Measurements from ENCODE around the gene NUDT4.
"Not testable (repeated sequence)": the region's sequence is repeated elsewhere in the genome, so short reads cannot be mapped to it uniquely, and the experiment has no call there.

The NUDT4 gene

GRCh38 chr12:93427779-93428564 is 50.2 kb downstream of the NUDT4 start:
- TF ChIP-seq, protein P1, sequence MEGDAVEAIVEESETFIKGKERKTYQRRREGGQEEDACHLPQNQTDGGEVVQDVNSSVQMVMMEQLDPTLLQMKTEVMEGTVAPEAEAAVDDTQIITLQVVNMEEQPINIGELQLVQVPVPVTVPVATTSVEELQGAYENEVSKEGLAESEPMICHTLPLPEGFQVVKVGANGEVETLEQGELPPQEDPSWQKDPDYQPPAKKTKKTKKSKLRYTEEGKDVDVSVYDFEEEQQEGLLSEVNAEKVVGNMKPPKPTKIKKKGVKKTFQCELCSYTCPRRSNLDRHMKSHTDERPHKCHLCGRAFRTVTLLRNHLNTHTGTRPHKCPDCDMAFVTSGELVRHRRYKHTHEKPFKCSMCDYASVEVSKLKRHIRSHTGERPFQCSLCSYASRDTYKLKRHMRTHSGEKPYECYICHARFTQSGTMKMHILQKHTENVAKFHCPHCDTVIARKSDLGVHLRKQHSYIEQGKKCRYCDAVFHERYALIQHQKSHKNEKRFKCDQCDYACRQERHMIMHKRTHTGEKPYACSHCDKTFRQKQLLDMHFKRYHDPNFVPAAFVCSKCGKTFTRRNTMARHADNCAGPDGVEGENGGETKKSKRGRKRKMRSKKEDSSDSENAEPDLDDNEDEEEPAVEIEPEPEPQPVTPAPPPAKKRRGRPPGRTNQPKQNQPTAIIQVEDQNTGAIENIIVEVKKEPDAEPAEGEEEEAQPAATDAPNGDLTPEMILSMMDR (IDR thresholded peaks at IDR 0.05; ENCODE audit: insufficient read depth, low read length, poor library complexity, severe bottlenecking): no peak
- DNase-seq (ENCODE audit: extremely low read depth, insufficient read length): no peak
- H3K36me3 ChIP-seq (ENCODE audit: control insufficient read depth, insufficient read depth, low read length): no peaks in the 10 kb centered on the region
- H3K4me3 ChIP-seq (replicated peaks; ENCODE audit: low read depth, low read length): no peak overlapping the region
- no peaks in the 10 kb centered on the region for H3K27me3 ChIP-seq (replicated peaks; ENCODE audit: control insufficient read depth, insufficient read depth, low read length)

- no peak for DNase-seq (ENCODE audit: extremely low read depth, insufficient read length)
- Histone ChIP-seq H3K36me3 (ENCODE audit: control insufficient read depth, insufficient read depth, low read length) (no peaks in the 10 kb centered on the region), H3K4me3 (replicated peaks; ENCODE audit: low read depth, low read length) (no peak overlapping the region), H3K27me3 (replicated peaks; ENCODE audit: control insufficient read depth, insufficient read depth, low read length) (no peaks in the 10 kb centered on the region)
- TF ChIP-seq, protein P1 (IDR thresholded peaks at IDR 0.05; ENCODE audit: insufficient read depth, low read length, poor library complexity, severe bottlenecking): no peak
These were observed 51.7 kb downstream of the NUDT4 start for GRCh38 chr12:93429448-93429847.

GRCh38 chr12:93429852-93430251 is 52.1 kb downstream of the NUDT4 start:
- Histone ChIP-seq H3K27me3 (replicated peaks; ENCODE audit: control insufficient read depth, insufficient read depth, low read length) (no peaks in the 10 kb centered on the region), H3K4me3 (replicated peaks; ENCODE audit: low read depth, low read length) (no peak overlapping the region), H3K36me3 (ENCODE audit: control insufficient read depth, insufficient read depth, low read length) (no peaks in the 10 kb centered on the region)
- no peak for DNase-seq (ENCODE audit: extremely low read depth, insufficient read length)
- TF ChIP-seq, protein P1 (IDR thresholded peaks at IDR 0.05; ENCODE audit: insufficient read depth, low read length, poor library complexity, severe bottlenecking): no peak

DNA sequence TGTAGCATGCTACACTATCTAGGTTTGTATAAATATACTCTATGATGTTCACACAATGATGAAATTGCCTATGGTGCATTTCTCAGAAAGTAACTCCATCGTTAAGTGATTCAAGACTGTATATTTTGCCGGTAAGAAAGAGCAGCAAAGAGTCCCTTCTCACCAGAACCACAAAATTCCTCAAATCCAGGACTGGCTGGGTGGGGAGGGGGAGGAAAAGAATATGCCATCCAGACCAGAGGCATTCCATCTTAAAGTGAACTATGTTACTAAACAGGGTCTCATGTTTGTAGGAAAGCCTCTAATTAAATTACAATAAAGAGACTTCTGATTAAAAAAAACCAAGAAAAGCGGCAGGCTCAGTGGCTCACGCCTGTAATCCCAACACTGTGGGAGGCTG is 52.6 kb downstream of the NUDT4 start:
- Histone ChIP-seq H3K36me3 (ENCODE audit: control insufficient read depth, insufficient read depth, low read length) (no peaks in the 10 kb centered on the region), H3K27me3 (replicated peaks; ENCODE audit: control insufficient read depth, insufficient read depth, low read length) (no peaks in the 10 kb centered on the region), H3K4me3 (replicated peaks; ENCODE audit: low read depth, low read length) (no peak overlapping the region)
- no peak for DNase-seq (ENCODE audit: extremely low read depth, insufficient read length)
- TF ChIP-seq, protein P1 (IDR thresholded peaks at IDR 0.05; ENCODE audit: insufficient read depth, low read length, poor library complexity, severe bottlenecking): no peak

GRCh38 chr12:93432031-93432430 is 54.3 kb downstream of the NUDT4 start:
- not testable (repeated sequence) for H3K4me3 ChIP-seq (replicated peaks; ENCODE audit: low read depth, low read length); DNase-seq (ENCODE audit: extremely low read depth, insufficient read length); H3K36me3 ChIP-seq (ENCODE audit: control insufficient read depth, insufficient read depth, low read length); H3K27me3 ChIP-seq (replicated peaks; ENCODE audit: control insufficient read depth, insufficient read depth, low read length)

DNA sequence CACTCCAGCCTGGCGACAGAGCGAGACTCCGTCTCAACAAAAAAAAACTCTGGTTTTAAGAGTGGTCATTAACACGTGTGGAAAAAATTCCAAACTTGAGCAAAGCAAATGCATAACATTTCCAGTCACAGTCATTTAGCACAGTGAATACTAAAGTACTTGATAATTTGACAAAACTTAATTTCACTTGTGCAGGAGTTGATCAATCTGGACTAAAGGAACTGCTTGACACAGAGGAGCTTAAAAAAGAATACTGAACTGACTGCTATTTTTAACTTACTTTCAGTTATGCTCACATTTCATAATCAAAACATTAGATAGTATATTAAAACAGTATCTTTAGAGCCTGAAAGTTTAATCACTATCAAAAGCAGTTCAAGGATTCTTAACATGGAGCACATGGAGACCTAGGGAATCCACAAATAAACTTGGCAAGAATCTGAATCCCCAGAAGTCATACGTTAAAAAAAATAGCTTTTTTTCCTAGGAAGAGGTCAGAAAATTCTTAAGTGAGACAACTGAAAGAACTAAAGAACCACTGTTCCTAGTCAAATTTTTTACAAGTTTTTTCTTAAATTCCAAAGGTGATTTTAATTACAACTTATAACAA is 56.6 kb downstream of the NUDT4 start:
- Histone ChIP-seq H3K27me3 (replicated peaks; ENCODE audit: control insufficient read depth, insufficient read depth, low read length) (no peaks in the 10 kb centered on the region), H3K36me3 (ENCODE audit: control insufficient read depth, insufficient read depth, low read length) (no peaks in the 10 kb centered on the region), H3K4me3 (replicated peaks; ENCODE audit: low read depth, low read length) (peak overlapping the region; percentile 42)
- no peak for DNase-seq (ENCODE audit: extremely low read depth, insufficient read length)
- TF ChIP-seq, protein P1 (IDR thresholded peaks at IDR 0.05; ENCODE audit: insufficient read depth, low read length, poor library complexity, severe bottlenecking): no peak

All from GM06990 (cell line).